Middle frontal gyrus (tissue), 1 donor: ENCODE data around the gene SENP8.
"Not testable (repeated sequence)": the region's sequence is repeated elsewhere in the genome, so short reads cannot be mapped to it uniquely, and the experiment has no call there.

ENCODE experiments used
- DNase-seq: peaks from one replicate; pipeline ENCODE4 v3.0.0-alpha.2; 2015; ENCODE audit warnings: low spot score; ENCODE audit errors: extremely low spot score

The SENP8 gene

DNA sequence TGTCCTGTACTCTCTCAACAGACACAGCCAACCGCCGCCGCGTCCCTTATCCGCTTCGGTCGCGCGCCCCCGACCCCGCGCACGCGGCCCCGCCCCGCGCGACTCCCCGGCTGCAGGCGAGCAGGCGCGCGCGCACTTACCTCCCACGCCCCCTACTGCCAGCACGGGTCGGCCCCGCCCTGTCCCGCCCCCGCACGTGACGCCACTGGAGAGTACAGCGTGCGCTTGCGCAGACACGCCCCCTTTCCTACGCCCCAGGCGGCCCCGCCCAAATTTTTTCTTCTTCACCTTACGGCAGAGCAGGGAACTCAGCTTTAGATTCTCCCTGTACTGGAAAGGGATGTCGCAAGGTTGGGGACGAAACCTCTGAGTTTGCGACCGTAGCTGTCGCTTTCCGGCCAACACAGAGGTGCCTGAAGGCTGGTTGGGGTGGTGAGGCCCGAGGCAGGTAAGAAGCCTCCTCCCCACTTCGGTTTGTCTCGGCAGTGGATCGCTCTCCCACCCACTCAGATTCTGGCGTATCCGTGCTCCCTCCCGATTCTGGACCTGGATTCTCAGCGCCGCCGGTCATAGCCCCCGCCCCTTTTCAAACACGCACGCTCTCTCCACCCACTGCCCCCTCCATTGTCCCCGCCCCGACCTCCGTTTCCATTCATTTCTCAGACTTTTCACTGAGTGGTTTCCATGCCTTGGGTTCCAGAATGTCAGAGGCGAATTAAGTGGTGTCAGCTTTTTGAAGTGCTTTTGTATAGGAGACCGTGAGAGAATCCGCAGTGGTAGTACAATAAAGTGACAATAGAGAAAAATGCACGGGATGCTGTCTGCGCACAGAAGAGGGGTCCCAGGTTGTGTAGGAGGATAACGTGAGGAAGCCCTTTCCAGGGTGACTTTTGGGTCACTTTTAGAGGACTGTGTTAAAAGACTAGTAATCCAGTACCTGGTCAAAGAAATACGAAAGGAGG, at the start of gene SENP8, which contains the start of gene MYO9A:
Gene SENP8, plus strand, starts transcription at position 387 of the 962 bp plus-strand sequence. CDS start 21,221 bp downstream, outside the sequence.
Gene MYO9A, minus strand, starts transcription at position 134 of the 962 bp plus-strand sequence. CDS start 71,587 bp downstream, outside the sequence.
- peak; percentile 92 for DNase-seq

DNA sequence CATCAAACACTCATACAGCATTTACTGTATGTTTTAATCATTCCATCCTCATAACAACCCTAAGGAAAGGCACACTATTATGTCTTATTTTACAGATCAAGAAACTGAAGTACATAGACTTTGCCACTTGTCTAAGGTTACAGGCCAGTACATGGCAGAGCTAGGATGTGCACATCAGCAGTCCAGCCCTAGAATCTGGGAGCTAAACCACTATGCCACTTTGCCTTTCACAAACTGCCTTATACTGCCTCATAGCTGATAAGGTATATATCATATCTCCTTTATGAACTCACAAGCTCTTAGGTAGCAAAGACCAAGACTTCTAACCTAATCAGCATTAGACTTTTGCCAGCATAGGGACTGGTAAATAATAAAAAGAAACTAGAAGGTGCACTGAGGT, 49.3 kb upstream of the SENP8 start:
- no peak for DNase-seq

- no peak for DNase-seq
Measured at GRCh38 chr15:72070817-72071447, 47.3 kb upstream of the SENP8 start.

- not testable (repeated sequence) for DNase-seq
Measured at GRCh38 chr15:72071448-72071825, 46.8 kb upstream of the SENP8 start.

DNA sequence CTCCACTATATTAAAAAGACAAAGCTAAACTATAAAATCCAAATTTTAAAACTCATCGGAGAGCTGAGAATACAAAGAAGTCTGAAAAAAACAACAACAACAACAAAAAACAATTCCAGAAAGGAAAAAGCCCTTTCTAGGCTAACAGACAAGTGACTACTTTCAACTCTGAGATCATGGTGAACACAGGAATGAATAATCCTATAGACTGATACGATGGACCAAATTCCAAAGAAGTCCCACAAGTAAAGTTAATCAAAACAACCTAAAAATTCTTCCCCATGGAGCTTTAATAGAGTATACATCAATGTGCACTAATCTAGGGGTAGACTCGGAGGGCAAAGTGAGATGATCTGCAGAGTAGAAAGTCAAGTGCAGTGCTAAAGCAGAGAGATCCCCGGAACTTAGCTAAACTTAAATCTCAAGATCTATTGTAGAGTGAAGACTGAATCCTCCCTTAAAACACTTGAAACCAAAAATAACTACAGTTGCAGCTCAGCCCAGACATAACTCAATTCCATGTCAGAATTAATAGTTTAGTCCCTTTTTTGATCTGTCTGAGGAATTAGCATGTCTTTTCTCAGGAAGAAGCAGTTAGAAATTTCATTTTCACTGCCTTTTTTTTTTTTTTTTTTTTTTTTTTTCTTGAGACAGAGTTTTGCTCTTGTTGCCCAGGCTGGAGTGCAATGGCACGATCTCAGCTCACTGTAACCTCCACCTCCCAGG, 43.7 kb upstream of the SENP8 start:
- no peak for DNase-seq

GRCh38 chr15:72077950-72078349, 40.3 kb upstream of the SENP8 start:
- no peak for DNase-seq

- DNase-seq: no peak
Measured at GRCh38 chr15:72078887-72079286, 39.3 kb upstream of the SENP8 start.

DNA sequence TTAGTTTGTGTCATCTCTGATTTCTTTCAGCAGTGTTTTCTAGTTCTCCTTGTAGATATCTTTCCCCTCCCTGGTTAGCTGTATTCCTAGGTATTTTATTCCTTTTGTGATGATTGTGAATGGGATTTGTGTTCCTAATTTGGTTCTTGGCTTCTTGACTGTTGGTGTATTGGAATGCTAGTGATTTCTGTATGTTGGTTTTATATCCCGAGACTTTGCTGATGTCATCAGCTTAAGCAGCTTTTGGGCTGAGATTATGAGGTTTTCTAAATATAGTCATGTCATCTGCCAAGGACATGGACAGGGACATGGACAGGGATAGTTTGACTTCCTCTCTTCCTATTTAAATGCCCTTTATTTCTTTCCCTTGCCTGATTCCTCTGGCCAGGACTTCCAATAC, 36.0 kb upstream of the SENP8 start:
- DNase-seq: no peak

DNA sequence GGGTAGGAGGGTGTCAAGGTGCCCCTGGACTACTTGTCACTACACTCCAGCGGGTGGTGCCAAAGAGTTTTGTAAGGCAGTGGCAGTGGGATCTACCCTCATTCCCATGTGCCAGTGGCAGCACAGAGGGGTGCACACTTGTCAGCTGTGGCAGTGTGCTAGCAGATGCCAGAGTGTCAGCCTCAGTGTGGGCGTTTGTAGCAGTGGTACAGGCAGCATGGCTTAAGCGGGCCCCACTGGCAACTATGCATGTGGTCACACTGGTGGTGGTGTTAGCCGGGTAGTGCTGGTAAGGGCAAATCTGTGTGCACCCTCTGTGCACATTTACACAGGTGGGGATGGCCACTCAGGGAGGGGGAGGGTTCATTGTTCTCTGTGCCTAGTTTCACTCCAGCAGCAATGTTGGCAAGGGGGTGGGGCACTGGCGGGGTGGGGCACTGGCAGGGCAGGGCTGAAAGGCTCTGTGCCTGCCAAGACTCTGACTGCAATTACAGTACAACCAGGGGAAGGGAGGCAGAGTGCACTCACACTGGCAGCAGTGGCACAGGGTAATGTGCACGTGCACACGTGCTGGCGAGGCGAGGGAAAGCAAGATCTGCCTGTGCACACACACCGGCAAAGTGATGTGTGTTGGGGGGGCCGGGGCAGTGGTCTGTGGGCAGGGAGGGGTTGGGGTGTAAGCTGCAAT, 32.0 kb upstream of the SENP8 start:
- DNase-seq: no peak

GRCh38 chr15:72086920-72087648, 31.1 kb upstream of the SENP8 start:
- no peak for DNase-seq

GRCh38 chr15:72092006-72092405, 26.2 kb upstream of the SENP8 start:
- no peak for DNase-seq

DNA sequence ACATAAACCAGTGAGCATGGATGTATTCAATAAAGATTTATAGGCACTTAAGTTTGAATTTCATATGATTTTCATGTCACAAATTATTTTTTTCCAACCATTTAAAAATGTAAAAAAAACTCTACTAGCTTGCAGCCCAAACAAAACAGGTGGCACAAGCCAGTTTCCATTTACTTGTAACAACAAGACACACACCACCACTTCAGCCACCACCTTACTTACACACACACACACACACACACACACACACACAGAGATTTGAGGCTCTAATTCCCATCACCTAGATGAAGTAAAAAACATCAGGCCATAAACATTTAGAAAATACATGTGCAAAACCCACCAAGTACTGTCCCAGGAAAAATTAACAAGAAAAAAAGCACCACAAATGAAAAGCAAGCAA, 25.5 kb upstream of the SENP8 start:
- DNase-seq: no peak

GRCh38 chr15:72096796-72097195, 21.4 kb upstream of the SENP8 start:
- DNase-seq: no peak

- no peak for DNase-seq
Measured at GRCh38 chr15:72098040-72098439, 20.2 kb upstream of the SENP8 start.

DNA sequence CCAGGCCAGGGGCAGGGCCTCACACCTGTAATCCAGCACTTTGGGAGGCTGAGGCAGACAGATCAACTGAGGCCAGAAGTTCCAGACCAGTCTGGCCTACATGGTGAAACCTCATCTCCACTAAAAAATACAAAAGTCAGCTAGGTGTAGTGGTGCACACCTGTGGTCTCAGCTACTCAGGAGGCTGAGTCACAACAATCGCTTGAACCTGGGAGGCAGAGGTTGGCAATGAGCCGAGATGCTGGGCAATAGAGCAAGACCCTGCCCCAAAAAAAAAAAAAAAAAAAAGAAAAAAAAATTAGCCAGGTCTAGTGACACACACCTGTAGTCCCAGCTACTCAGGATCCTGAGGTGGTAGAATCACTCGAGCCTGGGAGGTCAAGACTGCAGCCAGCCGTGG, 19.0 kb upstream of the SENP8 start:
- DNase-seq: no peak

GRCh38 chr15:72100551-72100950, 17.7 kb upstream of the SENP8 start:
- not testable (repeated sequence) for DNase-seq

GRCh38 chr15:72105111-72105510, 13.1 kb upstream of the SENP8 start:
- DNase-seq: no peak

- no peak for DNase-seq
Measured at GRCh38 chr15:72106068-72106467, 12.1 kb upstream of the SENP8 start.

- DNase-seq: no peak
Measured at GRCh38 chr15:72110355-72110754, 7.8 kb upstream of the SENP8 start.

DNA sequence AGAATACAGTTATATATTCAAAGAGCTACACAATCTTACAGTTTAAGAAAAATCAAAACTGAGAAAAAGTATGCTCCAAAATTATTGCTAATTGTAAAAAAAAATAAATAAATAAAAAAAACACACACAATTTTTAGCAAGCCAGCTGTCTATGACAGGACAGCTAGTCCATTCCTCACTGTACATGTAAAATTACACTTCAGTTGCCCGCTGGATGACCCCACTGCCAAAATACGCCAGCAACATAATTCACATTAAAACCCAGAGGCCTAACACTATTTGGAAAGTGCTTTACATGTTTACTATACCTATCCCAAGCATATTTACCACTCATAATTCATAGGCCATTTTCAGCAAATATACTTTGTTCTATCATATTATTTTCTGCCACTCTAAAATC, 6.1 kb upstream of the SENP8 start:
- DNase-seq: no peak

DNA sequence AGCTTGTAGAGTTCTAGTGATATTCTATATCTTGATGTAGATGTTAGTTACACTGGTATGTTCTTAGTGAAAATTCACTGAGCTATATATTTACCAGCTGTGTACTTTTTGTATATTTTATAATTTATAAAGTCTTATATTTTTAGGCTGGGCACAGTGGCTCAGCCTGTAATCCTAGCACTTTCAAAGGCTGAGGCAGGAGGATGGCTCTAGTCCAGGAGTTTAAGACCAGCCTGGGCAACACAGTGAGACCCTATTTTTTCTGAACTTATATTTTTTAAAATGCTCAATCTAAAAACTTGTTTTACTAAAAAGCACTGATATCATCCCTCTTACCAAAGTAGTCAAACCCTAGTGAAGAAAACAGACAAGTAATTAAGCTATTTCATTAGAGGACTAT, 5.4 kb upstream of the SENP8 start:
- DNase-seq: no peak
